Occipital lobe (tissue), 2 donors: ENCODE measurements around the gene CDH23. TPM values are rescaled to one million over a fixed set of nuclear protein-coding genes. Genes with fewer than 3 reads are reported as not detected.
A peak's percentile ranks its signal among the peaks of the same experiment; 100 is the strongest.

ENCODE experiments used
- DNase-seq: peaks from one replicate; lab custom pipeline; 2025; lab: John Stamatoyannopoulos, UW
- total RNA-seq: library from RNA; depleted of rRNA; stranded (reverse); fragments of >200 nt; gene quantifications from one replicate; pipeline ENCODE4 v1.2.3, GENCODE V29; 2014

Gene CDH23
- total RNA-seq, 1 donor from 2014 or later = 1.2 TPM

- DNase-seq = no peak
These were observed 204.6 kb downstream of the CDH23 start for GRCh38 chr10:71601273-71601672.

GRCh38 chr10:71603150-71603549 is 206.4 kb downstream of the CDH23 start:
- no peak for DNase-seq

DNA sequence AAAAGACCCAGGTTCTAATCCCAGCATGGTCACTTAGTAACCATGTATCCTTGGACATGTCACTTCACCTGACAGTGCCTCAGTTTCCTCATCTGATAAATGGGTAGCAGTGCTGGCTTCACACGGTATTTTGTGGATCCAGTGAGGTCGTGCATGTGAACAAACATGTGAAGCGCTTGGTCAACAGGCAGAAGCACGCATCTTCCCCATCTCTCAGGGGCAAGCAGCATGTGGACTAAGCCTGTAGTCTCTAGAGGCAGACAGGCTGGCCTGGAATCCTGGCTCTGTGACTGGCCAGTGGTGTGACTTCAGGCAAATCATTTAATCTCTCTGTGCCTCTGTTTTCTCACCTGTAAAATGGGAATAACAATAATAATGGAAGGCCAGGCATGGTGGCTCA is 207.0 kb downstream of the CDH23 start:
- no peak for DNase-seq

DNA sequence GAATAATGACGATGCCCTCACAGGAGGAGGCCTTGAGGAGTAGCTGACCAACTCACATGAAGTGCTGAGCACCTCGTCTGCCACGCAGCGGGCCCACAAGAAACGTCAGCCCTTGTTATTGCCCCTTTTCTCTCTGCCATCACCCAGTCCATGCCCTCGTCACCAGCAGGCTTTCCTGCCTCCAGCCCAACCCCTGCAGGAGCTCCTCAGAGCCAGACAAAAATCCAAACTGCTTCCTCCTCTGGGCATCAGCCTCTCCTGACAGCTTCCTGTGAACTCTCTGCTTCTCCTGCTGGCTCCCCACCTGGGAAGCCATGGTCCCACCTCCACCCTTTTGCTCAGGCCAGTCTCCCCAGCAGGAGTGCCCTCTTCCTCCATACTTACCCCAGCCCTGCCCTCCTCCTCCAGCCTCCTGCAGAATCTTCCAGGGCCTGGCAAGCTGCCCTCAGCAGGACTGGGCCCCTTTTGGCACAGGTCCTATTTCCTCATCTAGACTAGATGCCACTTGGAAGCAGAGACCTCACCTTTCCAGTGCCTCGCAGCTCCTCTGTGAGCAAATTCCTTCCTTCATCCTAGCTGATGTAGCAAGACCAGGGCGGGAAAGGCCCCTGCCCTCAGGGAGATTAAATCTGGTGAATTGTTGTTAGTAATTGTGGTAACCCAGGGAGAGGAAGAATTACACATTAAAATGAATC is 207.8 kb downstream of the CDH23 start:
- DNase-seq = no peak

- DNase-seq = no peak
These were observed 208.7 kb downstream of the CDH23 start for GRCh38 chr10:71605263-71605962.

- DNase-seq = no peak
These were observed 209.7 kb downstream of the CDH23 start for GRCh38 chr10:71606257-71607081.

DNA sequence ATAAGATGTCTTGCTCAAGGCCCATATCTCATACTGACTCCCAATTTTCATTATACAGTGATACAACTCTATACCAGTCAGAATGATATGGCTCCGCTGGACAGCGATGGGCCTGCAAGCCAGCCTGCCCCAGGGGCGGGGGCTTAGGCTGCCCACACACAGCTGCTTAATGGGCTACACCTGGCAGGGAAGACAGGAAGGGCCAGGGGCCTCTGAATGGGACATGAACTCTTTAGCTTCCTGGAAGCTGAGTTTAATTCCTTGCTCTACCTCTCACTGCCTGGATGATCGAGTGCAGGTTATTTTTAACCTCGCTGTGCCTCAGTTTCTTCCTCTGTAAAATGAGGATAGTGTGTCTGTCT is 210.3 kb downstream of the CDH23 start:
- no peak for DNase-seq

DNA sequence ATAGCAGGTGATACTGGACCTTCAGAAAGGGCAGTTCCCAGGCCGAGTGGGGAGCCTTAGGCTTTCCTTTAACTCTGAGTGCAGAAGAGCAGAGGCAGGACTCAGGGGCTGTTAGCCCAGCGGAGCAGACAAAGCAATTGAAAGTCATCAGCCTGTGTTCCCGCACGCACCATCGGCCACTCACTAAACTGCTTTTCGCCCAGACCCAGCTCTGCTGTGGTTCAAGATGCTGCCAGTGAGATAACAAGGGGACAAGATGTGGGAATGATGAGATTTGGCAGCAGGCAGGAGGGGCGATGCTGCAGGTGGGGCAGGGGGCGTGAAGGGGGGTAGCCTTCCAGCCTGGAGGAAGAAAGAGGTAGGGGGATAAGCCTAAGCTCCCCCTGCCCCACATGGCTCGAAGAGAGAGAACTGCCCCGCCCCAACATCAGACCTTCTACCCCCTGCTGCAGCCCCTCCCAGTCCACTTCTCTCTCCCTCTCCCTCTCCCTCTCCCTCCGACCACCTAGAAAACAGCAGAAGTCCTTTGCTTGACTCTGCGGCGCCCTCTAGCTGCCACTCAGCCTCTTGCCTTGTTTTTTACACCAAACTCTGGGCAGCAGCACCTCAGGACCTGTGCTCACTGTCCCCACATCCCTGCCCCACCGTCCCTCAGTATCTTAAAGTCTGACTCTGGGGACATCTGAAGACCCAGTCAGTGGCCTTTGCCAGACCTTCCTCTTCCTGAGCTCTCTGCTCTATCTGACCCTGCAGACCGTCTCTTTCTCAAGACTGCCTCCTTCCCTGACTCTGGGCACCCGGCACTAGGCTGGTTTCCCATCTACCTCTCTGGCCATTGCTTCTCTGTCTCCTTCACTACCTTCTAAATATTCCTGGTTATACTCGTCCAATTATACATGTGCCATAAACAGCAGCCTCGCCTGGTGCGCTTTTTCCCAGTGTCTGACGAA is 212.4 kb downstream of the CDH23 start:
- peak; percentile 52 for DNase-seq

DNA sequence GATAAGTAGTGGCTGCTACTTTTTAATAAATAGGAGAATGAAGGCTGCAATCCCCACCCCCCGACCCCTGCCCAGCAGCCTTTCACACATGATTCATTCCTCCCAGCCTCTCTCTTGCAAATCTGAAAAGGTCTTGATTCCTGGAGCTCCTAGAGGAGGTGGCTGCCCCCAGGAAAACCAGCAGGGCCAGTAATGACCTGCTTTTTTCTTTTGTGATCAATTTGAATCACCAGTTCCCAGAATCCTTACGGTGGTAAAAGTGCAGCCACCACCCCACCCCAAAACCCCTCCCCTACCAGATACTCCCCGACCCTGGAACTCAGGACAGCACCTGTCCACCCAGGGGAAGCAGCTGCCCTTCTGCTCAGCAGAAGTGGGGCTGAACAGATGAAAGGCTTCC is 213.9 kb downstream of the CDH23 start:
- no peak for DNase-seq

DNA sequence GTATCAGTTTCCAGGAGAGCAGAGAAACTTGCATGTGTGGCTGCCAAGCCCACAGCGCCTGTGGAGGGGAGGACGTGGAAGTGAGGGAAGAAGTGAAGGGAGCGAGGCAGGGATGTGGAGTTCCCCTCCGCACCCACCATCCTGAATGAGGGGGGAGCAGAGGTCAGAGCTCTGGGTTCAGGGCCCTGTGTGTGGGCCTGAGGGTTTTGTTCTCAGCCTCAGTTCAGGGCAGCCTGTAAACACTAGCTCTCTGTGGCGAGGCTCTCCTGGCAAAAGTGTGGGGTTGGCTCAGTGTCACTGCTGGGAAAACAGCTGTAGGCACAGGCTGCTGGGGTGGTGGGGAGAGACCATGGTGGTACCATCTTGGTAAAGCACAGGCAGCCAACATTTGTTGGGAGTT is 214.4 kb downstream of the CDH23 start:
- DNase-seq = peak; percentile 18

DNA sequence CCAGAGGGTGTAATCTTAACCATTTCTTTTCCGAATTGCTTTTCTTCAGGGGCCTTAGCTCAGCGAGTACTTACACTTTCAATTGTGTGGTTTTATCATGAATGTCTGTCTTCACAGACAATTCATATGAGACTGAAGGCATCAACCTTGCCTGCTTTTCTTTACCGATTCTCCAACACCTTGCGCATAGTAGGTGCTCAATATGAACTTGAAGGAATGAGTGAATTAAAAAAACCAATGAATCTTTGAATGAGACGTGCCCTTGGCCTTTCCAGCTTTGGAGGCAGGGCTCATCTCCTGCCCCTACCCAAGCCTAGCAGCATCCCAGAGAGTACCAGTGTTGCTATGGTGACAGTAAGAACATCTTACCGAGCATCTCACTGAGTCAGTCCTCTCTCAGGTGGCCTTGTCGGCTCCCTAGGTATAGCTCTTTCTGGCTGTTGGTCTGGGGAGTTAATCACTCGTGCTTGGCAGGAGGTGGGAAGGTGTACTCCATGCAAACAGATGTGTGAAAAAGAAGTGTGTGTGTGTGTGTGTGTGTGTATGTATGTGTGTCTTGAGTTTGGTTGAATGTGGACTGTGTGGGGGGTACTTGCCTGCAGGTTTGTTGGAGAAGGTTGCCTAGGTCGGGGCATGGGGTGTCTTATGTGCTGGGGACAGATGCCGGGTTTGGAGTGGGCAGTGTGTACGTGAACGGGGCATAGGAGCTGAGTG is 215.1 kb downstream of the CDH23 start:
- DNase-seq = no peak

GRCh38 chr10:71613261-71613777 is 216.6 kb downstream of the CDH23 start:
- no peak for DNase-seq

GRCh38 chr10:71613877-71614276 is 217.2 kb downstream of the CDH23 start:
- no peak for DNase-seq

GRCh38 chr10:71614946-71615345 is 218.2 kb downstream of the CDH23 start:
- no peak for DNase-seq

- no peak for DNase-seq
These were observed 219.0 kb downstream of the CDH23 start for GRCh38 chr10:71615538-71616329.

GRCh38 chr10:71616817-71617654 is 220.3 kb downstream of the CDH23 start:
- DNase-seq = no peak

DNA sequence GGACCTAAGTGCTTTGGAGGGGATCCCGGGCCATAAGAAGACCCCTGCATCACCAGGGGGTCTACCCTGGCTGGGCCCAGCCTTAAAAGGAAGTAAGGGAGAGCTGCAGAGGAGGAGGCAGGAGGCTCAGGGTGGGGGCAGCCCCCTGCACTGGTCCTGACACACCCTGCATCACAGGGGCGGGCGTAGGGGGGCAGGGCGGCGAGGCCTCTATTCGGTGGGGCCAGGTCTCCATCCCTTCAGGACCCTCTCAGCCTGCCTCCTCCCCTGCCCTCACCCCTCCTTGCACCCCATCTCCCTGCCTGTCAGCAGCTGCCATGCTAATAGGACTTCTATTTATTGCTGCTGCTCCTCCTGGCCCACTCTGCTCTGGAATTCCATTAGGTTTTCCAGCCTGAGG is 221.5 kb downstream of the CDH23 start:
- no peak for DNase-seq

DNA sequence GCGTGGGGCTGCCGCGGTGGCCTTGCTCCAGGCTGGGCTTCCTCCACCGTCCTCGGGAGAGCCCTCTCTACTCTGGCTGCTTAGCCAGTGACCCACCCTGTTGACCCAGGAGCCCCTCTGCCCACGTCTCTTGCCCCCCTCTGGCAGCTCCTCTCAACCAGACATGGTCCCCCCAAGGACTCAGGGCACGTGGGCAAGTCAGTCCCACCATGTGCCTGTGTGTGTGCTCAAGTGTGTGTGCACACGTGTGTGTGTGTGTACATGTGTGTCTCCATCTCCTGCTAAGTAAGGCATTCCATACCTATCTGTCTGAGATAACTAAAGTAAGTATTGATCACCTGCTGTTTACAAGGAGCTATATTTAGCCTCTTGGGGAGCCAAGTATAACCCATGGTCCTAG is 221.9 kb downstream of the CDH23 start:
- DNase-seq = no peak

GRCh38 chr10:71620642-71621041 is 223.9 kb downstream of the CDH23 start:
- DNase-seq = no peak
